Fibroblast of peridontal ligament (primary cell): ENCODE measurements around the gene ZMIZ2.

Experiments used
- DNase-seq: peaks from one replicate; pipeline ENCODE4 v3.0.0-alpha.2; 2010; ENCODE audit errors: extremely low read depth

ZMIZ2 gene

DNA sequence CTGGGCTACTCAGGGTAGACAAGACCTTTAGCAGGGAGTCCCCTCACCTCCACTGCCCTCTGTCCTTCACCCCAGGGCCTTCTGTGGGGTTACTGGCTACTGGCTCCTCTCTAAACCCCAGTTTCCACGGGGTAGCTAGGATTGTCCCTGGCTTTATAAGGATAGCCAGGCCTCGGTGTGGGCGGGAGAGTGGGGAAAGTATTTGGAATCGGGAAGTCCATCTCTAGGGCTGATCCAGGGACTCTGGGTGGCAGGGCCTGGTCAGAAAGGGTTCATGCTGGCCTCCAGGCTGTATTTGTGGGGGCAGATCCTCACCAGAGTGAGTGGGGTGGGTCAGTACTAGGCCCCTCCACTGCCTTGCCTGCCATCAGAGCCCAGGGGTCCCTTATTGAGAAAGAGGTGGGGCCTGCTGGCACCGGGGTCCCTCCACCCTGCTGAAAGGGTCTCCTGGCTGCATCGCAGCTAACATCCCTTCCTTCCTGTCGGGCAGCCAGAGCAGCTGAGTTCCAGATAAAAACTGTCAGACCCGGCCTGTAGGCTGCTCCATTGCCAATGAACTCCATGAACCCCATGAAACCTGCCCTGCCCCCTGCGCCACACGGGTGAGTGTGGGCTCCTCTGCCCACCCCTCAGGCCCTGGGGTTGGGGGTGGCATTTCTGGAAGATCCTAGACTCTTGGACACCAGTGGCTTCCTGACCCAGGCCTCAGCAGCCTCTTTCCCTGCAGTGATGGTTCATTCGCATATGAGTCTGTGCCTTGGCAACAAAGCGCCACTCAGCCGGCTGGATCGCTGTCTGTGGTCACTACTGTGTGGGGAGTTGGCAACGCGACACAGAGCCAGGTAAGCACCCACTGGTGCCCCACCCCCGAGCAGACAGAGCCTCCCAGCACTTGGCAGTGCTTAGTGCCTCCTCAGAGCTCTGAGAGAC is 7.3 kb downstream of the ZMIZ2 start:
- DNase-seq = no peak

DNA sequence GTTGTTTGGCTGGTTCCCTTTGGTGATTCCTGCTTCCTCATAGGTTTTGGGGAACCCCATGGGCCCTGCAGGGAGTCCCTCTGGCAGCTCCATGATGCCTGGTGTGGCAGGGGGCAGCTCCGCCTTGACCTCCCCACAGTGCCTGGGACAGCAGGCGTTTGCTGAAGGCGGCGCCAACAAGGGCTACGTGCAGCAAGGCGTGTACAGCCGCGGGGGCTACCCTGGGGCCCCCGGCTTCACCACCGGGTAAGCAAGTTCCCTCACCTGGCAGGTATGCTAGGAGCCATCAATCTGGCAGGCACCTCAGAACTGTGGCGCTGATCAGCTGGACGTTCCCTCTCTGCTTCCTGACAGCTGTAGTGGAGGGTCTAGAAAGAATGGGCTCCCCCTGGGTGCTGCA is 8.3 kb downstream of the ZMIZ2 start:
- DNase-seq = no peak

DNA sequence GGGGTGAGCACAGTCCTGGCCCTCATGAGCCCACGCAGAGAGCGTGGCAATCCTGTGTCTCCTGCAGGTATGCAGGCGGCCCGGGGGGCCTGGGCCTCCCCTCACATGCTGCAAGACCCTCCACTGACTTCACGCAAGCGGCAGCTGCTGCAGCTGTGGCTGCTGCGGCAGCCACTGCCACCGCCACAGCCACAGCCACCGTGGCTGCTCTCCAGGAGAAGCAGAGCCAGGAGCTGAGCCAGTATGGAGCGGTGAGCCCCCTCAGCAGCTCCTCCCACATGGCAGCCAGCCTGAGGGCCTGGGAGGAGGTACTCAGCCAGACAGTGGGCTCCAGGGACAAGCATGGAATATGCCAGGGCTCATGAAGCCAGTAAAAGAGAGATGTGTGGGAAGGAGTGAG is 8.7 kb downstream of the ZMIZ2 start:
- DNase-seq = no peak

DNA sequence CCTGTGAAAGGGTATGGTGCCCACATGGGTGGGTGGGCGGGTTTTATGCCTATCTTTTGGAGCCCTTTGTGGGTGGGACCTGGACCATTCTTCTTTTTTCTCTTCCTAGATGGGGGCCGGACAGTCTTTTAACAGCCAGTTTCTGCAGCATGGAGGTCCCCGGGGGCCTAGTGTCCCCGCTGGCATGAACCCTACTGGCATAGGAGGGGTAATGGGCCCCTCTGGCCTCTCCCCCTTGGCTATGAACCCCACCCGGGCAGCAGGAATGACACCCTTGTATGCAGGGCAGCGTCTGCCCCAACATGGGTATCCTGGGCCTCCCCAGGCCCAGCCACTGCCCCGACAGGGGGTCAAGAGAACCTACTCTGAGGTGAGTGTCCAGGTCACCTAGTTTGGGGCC is 9.1 kb downstream of the ZMIZ2 start:
- no peak for DNase-seq

DNA sequence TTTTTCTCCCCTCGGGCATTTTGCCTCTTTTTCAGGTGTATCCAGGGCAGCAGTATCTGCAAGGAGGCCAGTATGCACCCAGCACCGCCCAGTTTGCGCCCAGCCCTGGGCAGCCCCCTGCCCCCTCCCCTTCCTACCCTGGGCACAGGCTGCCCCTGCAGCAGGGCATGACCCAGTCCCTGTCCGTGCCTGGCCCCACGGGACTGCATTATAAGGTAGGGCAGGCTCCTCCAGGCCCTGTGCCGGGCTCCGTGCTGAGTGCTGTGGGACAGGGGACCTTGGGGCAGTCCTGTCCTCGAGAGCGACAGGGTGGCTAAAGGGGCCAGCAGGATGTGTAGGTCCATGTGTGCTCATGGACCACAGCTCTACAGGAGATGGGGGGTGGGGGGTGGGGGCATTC is 10.6 kb downstream of the ZMIZ2 start:
- DNase-seq = no peak

DNA sequence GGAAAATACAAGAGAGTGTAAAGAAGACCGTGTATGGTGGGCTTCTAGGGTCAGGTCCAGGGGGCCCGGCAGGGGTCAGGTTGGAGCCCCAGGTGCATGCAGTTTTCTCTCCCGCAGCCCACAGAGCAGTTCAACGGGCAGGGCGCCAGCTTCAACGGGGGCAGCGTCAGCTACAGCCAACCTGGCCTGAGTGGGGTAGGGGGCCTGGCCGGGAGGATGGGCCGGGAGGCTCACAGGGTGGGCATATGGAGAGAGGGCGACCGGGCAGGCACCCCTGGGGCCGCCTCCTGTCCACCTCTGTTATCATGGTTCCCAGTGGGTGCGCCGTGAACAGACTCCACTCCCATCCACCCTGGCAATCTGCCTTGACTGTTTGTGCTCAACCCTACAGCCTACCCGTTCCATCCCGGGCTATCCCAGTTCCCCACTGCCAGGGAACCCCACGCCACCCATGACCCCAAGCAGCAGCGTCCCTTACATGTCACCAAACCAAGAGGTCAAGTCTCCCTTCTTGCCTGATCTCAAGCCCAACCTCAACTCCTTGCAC is 11.5 kb downstream of the ZMIZ2 start:
- DNase-seq = no peak

DNA sequence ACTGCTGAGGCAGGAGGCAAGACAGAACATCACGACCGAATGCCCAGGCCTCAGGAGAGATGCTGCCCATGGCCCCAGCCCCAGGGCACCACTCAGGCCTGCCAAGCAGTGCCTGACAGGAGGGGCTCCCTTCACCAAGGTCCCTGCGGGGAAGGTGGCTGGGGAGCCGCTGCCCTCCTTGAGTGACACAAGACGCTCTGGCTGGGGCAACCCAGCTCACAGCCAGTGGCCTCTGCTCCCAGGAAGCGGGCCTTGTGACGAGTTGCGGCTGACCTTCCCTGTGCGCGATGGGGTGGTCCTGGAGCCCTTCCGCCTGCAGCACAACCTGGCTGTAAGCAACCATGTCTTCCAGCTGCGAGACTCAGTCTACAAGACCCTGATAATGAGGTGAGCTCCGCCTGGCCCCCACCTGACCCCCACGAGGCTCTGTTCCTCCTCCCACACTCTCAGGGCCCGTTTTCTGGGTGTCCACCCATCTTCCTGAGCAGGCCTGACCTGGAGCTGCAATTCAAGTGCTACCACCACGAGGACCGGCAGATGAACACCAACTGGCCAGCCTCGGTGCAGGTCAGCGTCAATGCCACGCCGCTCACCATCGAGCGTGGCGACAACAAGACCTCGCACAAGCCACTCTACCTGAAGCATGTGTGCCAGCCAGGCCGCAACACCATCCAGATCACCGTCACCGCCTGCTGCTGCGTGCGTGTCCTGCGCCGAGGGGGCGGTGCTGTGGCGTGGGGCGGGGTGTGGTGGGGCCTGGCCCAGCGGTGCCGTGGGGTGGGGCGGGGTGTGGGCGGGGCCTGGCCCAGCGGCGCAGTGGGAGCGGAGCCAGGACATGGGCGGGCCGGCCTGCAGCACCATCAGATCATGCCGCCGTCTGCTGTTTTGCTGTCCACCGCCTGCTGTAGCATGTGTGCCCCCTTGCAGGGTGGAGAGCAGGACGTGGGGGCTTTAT is 12.8 kb downstream of the ZMIZ2 start:
- no peak for DNase-seq

DNA sequence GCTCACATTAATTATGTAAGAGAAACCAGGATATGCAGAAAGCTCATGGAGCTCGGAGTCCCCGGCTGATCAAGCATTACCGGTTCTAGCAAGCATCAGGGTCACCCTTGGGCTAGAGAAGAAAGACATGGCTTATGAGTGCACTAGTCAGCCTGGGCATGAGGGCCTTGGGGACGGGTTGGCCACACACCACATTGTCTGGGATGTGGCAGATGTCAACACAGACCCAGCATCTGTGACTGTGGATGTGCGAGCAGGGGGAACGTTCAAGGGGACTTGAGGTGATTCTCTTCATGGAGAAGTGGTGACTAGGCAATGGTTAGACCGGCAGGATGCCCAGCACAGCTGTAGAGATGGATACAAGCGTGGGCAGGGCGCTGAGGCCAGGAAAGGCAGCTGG is 13.7 kb downstream of the ZMIZ2 start:
- no peak for DNase-seq

DNA sequence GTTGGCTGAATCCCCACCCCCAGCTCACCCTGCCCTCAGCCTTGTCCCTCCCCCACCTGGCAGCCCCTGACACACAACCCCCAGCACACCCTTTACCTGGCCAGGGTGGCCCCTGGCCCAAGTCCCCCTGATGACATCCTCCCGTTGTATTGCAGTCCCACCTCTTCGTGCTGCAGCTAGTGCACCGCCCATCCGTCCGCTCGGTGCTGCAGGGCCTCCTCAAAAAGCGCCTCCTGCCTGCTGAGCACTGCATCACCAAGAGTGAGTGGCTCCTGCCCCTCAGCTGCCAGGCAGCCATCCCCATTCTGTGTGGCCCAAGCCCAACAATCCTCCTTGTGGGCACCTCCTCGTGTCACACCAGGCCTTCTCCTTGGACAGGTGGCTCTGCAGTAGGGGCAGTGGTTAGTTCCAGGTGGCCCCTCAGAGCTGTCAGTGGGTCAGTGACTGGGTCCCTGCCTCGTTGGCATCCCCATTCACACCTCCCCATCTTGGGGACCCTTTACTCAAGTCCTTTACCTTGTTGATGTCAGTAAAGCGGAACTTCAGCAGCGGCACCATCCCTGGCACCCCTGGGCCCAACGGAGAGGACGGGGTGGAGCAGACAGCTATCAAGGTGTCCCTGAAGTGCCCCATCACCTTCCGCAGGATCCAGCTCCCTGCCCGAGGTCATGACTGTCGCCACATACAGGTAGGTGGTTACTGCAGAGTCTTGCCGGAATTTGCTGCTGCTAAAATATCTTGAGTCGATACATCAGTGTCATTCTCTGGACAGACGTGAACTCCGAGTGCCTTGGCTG is 14.3 kb downstream of the ZMIZ2 start:
- DNase-seq = no peak

DNA sequence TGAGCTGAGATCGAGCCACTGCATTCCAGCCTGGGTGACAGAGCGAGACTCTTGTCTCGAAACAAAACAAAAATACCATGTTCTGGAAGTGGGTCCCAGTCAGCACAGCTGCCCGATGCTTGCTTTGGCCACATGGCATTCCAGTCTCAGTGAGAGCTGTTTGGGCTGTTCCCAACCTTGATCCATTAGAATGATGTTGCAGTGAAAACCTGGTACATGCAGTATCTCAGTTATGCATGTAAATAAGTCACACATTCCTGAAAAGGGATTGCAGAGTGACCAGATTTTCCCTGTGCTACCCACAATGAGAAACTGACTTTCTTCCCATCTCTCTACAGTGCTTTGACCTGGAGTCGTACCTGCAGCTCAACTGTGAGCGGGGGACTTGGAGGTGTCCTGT is 15.4 kb downstream of the ZMIZ2 start:
- no peak for DNase-seq

DNA sequence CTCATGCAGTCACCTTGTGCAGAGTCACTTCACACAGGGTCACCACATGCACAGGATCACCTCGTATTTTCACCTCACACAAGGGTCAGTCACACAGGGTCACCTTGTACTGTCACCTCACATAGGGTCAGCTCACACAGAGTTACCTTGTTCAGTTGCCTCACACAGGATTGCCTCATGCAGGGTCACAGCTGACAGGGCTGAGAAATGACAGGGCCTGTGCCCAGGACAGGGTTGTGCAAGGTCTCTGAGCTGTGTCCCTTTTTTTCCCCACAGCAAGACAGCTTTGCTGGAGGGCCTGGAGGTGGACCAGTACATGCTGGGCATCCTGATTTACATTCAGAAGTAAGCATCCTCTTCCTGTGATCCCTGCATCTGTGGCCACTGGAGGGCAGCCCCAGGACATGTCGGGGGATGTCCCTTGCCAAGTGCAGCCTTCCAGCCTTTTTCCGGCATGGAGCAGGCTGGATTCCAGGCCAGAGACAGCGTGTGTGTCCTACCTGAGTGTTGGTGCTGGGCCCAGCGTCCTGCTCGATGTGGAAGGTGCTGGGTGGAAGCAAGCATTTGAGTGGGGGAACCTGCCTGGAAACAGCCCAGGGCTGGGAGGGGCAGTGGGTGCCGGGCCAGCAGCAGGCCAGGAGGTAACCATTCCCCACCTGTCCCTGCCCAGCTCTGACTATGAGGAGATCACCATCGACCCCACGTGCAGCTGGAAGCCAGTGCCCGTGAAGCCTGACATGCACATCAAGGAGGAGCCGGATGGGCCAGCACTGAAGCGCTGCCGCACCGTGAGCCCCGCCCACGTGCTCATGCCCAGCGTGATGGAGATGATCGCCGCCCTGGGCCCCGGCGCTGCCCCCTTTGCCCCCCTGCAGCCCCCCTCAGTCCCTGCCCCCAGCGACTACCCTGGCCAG is 16.3 kb downstream of the ZMIZ2 start:
- no peak for DNase-seq

DNA sequence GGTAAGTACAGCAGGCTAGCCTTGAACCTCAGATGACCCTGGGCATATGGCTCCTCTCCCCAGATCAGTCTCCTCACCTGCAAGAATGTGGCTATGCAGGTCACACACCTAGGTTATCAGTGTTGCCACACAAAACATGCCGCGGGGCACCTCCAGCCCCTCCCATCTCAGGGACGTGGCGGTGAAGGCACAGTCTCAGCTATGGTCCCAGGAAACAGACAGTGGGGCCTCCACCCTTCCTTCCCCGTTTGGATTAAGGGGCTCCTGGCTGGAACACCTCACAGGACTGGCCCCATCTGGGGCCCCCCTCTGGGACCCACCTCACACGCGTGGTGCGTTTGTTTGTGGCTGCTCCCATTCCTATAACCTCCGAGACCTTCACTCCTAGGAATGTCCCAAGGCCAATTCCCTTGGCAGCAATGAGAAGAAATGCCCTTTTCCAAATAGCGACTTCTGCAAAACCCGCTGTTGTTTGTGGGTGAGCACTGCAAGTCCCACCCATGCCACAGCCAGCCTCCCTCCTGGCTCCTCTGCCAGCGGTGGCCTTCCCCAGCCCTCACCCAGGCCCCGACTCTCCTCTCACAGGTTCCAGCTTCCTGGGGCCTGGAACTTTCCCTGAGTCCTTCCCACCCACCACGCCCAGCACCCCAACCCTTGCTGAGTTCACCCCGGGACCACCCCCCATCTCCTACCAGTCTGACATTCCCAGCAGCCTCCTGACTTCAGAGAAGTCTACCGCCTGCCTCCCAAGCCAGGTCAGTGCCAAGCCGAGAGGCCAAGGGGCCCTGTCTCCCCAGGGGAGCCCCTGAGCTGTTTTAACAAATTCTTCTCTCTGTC is 17.1 kb downstream of the ZMIZ2 start:
- no peak for DNase-seq

DNA sequence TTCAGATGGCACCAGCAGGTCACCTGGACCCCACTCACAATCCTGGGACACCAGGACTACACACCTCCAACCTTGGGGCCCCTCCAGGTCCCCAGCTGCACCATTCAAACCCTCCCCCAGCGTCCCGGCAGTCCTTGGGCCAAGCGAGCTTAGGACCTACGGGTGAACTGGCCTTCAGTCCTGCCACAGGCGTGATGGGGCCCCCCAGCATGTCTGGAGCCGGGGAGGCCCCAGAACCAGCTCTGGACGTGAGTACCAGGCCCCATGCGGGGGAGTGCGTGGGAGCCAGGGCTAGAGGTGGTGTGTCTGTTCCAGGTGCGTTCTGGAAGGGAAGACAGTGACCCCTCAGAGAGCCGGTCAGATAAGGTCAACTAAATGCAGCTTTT is 17.8 kb downstream of the ZMIZ2 start:
- DNase-seq = no peak

DNA sequence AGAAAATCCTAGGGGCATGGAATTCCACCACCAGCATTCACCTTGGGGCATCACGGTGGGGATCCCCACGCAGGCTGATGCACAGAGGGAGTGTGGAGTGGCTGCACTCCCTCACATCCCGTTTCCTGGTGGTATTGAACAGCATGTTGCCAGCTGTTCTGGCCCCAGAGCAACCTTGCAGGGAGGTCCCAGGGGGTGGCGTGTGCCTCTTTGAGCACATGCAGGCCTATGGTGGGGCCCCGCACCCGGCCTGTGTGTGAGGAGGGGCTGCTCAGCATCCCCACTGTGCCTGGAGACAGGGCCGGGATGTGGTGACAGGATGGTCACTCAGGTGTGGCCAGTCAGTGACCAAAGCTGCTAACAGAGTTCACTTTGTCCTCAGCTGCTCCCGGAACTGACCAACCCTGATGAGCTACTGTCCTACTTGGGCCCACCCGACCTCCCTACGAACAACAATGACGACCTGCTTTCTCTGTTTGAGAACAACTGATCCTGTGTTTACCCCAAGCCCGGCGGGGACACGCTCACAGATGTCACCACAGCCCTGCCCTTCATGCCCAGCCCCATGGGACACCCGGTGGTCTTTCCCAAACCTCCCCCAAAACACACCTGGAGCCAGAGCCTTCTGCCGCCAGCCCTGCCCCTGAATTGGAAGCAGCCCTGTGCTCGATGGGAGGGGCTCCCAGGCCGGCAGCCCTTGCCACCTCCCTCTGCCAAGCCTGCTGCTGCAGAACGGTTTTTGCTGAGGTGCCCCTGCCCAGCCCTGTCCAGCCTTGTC is 18.7 kb downstream of the ZMIZ2 start:
- no peak for DNase-seq

DNA sequence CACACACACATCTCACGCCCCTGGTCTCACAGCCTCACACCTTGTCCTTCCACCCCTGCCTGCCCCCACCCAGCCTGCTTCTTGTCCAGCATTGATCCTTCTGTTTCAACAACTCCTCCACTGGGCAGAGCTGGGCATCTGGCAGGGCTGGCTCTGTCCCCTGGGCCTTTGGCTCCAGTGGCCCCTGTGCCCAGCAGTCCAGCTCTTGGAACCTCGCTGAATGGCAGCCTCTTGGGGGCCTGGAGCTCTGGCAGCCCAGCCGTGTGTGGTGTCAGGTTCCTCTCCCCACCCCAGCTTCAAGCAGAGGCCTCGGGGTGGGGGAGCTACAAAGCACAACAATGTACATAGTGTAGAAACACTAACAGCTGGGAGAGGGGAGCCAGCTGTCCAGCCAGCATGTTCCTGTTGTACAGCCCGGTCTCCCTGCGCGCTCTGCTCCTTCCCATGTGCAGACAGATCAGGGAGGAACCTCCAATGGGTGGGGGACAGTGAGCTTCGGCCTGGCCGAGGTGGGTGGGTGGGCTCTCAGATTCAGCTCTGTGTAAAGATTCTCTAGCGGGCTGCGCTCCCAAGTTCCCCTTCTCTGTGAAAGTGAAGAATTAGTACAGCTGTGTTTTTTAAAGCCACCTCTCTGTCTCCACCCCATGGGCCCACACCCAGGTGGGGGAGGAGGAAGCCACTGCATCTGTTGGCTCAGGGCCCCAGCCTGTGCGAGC is 19.4 kb downstream of the ZMIZ2 start:
- peak; percentile 45 for DNase-seq

DNA sequence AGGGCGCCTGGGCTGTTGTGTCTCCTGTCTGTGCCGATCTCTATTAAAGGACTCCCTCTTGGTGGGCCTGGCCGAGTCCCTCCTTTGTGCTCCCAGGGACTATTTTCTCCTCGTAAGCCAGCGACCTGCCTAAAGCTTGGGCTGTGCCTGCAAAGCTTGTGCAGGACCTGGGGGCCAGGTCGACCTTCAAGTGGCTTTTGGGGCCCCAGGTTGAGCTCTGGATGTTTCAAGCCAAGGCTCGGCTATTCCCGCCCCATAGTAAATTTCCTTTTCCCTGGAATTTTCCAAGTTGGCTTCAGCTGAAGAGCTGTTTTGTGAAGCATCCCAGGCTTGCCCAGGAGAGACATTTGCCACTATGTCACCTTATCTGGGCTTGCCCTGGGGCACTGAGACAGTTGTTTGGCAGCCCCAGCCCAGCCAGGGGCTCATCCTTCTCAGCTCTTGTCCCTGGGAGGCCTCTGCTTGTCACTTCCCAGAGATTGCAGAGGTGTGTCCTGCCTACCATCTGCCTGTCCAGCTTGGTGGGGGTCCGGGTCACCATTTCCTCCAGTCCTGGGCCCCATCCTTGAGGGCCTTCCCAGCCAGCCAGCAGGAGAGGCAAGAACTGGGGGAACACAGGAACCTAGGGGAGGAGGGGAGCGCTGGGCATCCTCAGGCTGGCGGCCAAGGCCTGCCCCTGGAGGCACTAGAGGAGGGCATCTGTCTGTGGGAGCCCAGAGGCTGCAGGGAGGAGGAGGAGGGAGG is 20.2 kb downstream of the ZMIZ2 start:
- DNase-seq = no peak

DNA sequence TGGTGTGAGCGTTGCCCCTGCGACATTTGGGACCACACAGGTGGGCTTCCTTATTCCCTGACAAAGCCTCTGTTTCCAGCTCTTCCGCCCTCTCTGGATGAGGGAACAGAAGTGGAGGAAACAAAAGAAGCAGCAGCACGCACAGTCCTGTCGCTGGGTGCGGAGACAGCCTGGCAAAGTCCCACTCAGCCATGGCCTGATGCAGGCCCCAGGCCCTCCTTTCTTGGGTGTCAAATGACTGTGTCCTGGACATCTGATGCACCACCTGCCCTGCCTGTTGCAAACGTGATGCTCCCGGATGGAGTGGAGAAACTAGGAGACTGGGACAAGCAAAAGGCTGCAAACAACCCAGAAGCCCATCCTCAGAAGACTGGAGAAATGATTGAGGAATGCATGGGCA is 20.7 kb downstream of the ZMIZ2 start:
- DNase-seq = no peak
